Nephron progenitor cell (in vitro differentiated cells): ENCODE data around the gene GCLM.
"Not testable (repeated sequence)": the region's sequence is repeated elsewhere in the genome, so short reads cannot be mapped to it uniquely, and the experiment has no call there.

Source experiments
- DNase-seq: peaks from one replicate; pipeline ENCODE4 v3.0.0; 2021
- H3K27ac Mint-ChIP-seq: 2 replicates; pipeline ENCODE4 v1.8.0; 2021; ENCODE audit warnings: mild to moderate bottlenecking, moderate library complexity, mixed read lengths
- H3K27me3 Mint-ChIP-seq: 2 replicates; pipeline ENCODE4 v1.8.0; 2021; ENCODE audit warnings: mild to moderate bottlenecking, low read depth, mixed read lengths; ENCODE audit not compliant: poor library complexity
- H3K36me3 Mint-ChIP-seq: 2 replicates; pipeline ENCODE4 v1.8.0; 2021; ENCODE audit warnings: low read depth, mixed read lengths
- H3K4me1 Mint-ChIP-seq: 2 replicates; pipeline ENCODE4 v1.8.0; 2021; ENCODE audit warnings: mixed read lengths
- H3K4me3 Mint-ChIP-seq: 2 replicates; pipeline ENCODE4 v1.8.0; 2021; ENCODE audit warnings: mild to moderate bottlenecking, moderate library complexity, mixed read lengths
- H3K9me3 Mint-ChIP-seq: 2 replicates; pipeline ENCODE4 v1.8.0; 2021; ENCODE audit warnings: mild to moderate bottlenecking, moderate library complexity, mixed read lengths
- TF ChIP-seq, protein P1 (sequence below): fragments of 200-600 bp; sonication (generic); IDR thresholded peaks from 2 replicates; pipeline ENCODE4 v1.5.0; 2021; ENCODE audit warnings: antibody characterized with exemption

GCLM gene

DNA sequence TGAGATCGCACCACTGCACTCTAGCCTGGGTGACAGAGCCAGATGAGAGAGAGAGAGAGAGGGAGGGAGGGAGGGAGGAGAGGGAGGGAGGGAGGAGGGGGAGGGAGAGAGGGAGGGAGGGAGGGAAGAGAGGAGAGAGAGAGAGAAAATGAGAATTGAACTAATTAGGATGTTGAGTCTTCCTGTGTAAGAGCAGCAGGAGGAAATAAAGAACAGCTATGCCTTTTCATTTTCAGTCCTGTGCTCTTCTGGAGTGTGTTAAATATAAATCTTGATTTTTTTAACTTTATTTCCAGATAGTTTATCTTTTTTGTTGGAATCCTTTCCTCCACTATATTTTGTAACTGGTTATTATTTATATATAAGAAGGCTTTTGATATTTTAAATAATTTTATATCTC, 57.4 kb downstream of the GCLM start:
- no peak overlapping the region for H3K4me3 Mint-ChIP-seq
- H3K27me3 Mint-ChIP-seq, result peaks cover 4% of the 10 kb centered on the region
- H3K27ac Mint-ChIP-seq, result no peak overlapping the region
- no peaks in the 10 kb centered on the region for H3K4me1 Mint-ChIP-seq
- peaks cover 23% of the 10 kb centered on the region for H3K36me3 Mint-ChIP-seq
- TF ChIP-seq, protein P1, sequence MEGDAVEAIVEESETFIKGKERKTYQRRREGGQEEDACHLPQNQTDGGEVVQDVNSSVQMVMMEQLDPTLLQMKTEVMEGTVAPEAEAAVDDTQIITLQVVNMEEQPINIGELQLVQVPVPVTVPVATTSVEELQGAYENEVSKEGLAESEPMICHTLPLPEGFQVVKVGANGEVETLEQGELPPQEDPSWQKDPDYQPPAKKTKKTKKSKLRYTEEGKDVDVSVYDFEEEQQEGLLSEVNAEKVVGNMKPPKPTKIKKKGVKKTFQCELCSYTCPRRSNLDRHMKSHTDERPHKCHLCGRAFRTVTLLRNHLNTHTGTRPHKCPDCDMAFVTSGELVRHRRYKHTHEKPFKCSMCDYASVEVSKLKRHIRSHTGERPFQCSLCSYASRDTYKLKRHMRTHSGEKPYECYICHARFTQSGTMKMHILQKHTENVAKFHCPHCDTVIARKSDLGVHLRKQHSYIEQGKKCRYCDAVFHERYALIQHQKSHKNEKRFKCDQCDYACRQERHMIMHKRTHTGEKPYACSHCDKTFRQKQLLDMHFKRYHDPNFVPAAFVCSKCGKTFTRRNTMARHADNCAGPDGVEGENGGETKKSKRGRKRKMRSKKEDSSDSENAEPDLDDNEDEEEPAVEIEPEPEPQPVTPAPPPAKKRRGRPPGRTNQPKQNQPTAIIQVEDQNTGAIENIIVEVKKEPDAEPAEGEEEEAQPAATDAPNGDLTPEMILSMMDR, result no peak
- H3K9me3 Mint-ChIP-seq, result peaks cover 61% of the 10 kb centered on the region
- no peak for DNase-seq

- no peak overlapping the region for H3K27ac Mint-ChIP-seq
- peaks cover 23% of the 10 kb centered on the region for H3K36me3 Mint-ChIP-seq
- no peak for DNase-seq
- H3K27me3 Mint-ChIP-seq, result peaks cover 4% of the 10 kb centered on the region
- TF ChIP-seq, protein P1, result no peak
- no peaks in the 10 kb centered on the region for H3K4me1 Mint-ChIP-seq
- peaks cover 55% of the 10 kb centered on the region for H3K9me3 Mint-ChIP-seq
- no peak overlapping the region for H3K4me3 Mint-ChIP-seq
Measured at GRCh38 chr1:93851327-93851712, 57.9 kb downstream of the GCLM start.

GRCh38 chr1:93850687-93851326, 58.4 kb downstream of the GCLM start:
- not testable (repeated sequence) for H3K27me3 Mint-ChIP-seq, H3K4me3 Mint-ChIP-seq, H3K4me1 Mint-ChIP-seq, H3K27ac Mint-ChIP-seq
- DNase-seq, result peak; percentile 56
- TF ChIP-seq, protein P1, result peak; percentile 44
- H3K9me3 Mint-ChIP-seq, result peaks cover 50% of the 10 kb centered on the region
- peaks cover 23% of the 10 kb centered on the region for H3K36me3 Mint-ChIP-seq

DNA sequence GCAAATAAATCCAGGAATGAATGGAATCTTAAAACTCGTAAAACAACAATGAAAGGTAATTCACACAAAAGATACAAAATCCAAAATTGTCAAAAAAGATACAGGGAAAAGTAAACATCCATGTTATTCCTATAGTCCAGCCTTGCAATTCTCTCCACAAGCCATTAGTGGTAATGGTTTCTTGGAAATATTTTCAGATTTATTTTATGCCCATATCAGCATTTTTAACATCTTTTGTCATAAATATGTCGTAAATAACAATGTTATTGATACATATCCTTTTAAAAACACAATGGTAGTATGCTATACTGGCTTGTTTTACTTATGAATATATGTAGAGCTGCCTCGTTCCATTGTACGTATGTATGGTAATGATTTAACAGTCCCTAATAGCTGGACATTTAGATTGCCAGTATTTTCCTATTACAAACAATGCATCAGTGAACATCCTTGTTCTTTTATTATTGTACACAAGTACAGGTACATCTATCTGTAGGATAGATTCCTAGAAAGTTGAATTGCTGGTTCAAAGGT, 60.8 kb downstream of the GCLM start:
- no peak for DNase-seq
- Mint-ChIP-seq H3K9me3 (peaks cover 37% of the 10 kb centered on the region), H3K27me3 (peaks cover 4% of the 10 kb centered on the region), H3K4me3 (peak overlapping the region; percentile 92), H3K4me1 (peaks cover 14% of the 10 kb centered on the region), H3K27ac (peak overlapping the region; percentile 94), H3K36me3 (peaks cover 12% of the 10 kb centered on the region)
- TF ChIP-seq, protein P1, result no peak

DNA sequence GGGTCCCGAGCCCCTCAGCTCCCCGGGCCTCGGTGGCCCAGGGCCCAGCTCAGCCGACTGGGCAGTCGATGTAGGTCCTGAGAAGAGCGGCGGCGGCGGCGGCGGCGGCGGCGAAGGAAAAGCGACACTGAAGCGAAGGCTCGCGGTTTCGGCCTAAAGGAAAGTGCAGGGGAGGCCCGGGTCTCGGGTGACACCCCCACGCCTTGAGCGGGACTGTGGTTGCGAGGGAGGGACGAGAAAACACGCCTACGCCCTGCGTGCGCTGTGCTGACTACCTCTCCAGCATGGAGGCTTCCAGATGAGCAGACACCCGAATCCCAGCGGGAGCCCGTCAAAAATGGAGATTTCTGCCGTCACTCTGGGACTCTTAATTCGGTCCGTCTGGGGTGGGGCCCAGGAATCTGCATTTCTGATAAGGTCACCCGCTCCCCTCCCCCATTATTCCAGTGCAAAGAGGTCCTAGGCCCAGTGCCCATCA, 61.4 kb downstream of the GCLM start:
- Mint-ChIP-seq H3K9me3 (peaks cover 34% of the 10 kb centered on the region), H3K36me3 (peaks cover 12% of the 10 kb centered on the region), H3K27me3 (peaks cover 4% of the 10 kb centered on the region), H3K4me3 (peak overlapping the region; percentile 92), H3K4me1 (peaks cover 14% of the 10 kb centered on the region), H3K27ac (peak overlapping the region; percentile 94)
- TF ChIP-seq, protein P1, result no peak
- DNase-seq, result peak; percentile 69
